NCI-H510A (cell line): Measurements from ENCODE around the gene JAM3.

Source experiments
- DNase-seq: peaks from one replicate; lab custom pipeline; 2025; lab: John Stamatoyannopoulos, UW

JAM3 gene

GRCh38 chr11:134068829-134069425, at the start of gene JAM3:
JAM3 (plus strand) TSS chr11:134069072; CDS start chr11:134069084, 12 bp downstream.
- peak; percentile 88 for DNase-seq

GRCh38 chr11:134019500-134019899, 49.4 kb upstream of the JAM3 start:
- DNase-seq, result peak; percentile 17

- DNase-seq, result no peak
These were observed 48.3 kb upstream of the JAM3 start for GRCh38 chr11:134020598-134020997.

DNA sequence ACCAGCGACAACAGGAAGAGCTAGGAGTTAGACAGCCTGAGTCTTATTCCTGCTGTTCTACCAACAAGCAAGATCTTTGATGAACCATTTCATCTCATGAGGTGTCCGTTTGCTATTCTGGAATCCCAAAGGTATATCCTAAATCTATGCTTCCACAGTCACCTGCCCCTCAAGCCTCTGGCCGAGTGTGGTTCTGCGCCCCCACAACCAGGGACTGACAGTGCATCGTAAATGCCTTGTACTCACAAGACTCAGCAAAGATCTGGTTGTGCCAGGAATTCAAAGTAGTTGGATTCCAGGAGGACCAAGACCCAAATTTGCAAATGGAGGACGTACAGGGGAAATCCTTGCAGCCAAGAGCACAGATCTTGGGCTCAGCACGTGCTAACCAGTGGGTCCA, 47.5 kb upstream of the JAM3 start:
- DNase-seq, result no peak

GRCh38 chr11:134022748-134023147, 46.1 kb upstream of the JAM3 start:
- no peak for DNase-seq

DNA sequence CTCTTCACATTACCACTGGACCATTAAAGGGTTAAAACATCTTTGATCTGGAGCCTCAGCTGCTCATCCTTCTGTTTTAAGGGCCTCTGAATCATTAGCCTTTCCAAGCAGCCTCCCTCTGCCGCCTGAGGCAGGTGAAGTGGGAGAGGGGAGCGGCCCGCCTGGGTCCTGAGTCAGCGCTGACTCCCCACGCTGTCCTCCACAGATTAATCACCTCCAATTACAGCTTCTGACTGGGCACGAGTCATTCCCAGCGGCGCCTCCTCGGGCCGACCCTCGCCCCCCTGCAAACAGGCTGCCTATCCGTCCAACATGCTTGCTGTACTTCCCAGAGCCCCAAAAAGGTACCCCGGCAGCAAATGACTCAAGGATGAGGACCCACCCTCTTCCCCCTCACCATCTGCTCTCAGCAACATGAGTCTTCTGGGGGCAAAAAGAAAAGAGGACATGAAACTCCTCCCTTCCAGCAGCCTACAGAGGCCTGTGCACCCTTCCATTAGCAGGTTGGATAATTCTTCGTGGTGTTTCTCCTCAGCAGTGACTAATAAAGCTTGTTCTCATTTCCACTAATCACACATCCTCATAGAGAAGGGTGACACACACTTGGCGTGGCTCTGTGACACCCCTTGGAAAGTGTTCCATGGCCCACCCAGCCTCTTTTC, 44.3 kb upstream of the JAM3 start:
- no peak for DNase-seq

GRCh38 chr11:134025082-134025429, 43.8 kb upstream of the JAM3 start:
- DNase-seq, result no peak

DNA sequence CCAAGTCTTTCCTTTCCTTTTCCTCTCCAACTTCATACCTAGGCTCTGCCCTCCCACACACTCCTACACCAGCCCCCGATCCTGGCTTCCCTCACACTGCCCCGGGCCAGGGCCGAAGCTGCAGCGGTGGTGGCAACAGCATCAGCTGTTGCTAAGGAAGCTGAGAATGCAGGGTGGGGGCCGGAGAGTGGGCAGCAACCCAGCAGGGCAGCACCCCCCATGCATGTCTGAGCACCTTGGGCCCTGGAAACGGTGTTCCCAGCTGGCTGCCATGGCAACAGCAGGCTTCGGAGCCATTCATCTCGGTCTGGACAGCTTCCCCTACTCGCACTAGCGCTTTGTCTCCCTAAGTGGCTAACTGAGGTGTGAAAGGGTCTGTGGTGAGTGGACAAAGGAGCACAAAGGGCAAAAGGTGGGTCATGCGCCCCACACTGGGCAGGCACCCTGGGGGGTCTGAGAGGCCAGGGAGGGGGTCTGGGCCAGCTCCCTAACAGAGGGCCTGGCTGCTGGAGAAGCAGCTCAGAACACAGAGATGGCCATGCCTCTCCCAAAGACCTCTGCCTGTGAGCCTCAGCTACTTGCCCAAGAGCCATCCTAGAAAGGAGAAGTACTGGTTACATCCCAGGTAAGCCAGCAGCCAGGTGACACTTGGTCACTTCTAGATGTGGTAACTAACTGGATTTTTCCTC, 42.1 kb upstream of the JAM3 start:
- no peak for DNase-seq

GRCh38 chr11:134027671-134028070, 41.2 kb upstream of the JAM3 start:
- DNase-seq, result no peak

GRCh38 chr11:134028368-134028920, 40.4 kb upstream of the JAM3 start:
- DNase-seq, result no peak

DNA sequence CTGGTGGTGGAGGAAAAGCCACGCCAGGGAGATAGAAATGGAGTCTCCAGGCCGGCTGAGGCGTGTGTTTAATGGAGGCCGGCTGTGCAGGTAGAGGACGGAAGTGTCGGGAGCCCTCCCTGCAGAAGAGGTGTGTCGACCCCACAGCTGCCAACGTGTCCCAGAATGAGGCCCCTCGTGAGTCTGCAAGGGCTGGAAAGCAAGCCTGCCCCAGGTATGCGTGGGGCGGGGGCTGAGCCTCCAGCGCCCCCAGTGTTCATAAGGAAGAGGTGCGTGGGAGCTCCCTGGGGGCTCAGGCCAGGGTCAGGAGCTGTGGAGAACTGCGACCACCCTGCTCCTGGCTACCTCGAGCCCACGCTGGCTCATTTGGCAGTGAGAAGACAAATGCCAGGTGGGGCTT, 38.0 kb upstream of the JAM3 start:
- no peak for DNase-seq

GRCh38 chr11:134032043-134032442, 36.8 kb upstream of the JAM3 start:
- DNase-seq, result no peak

DNA sequence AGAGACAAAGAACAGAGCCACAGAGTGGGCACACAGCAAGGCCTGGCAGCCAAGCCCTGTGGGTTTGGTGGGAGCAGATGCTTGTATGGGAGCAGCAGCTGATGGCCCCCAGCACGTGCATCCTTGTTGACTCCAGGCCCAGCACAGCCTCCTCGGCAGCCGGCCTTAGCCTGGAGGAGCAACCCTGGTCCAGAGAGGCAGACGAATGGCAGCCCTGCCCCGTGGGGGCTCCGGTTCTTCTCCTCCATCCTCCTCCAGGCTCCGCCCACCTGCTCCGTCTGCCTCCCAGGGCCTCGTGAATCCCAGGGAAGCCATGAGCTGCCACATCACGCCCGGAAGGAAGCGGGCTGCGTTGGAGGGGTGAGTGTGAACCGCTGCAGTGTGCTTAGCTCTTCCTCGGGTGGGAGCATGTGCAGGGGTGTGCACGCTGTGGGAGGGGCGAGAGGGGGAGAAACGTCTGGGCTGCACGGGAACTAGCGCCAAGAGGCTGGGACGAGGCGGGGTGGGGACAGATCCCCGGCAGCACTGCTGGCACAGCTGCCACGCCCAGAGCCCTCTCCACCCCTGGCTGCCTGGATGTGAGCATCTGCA, 36.3 kb upstream of the JAM3 start:
- DNase-seq, result no peak

GRCh38 chr11:134033276-134033675, 35.6 kb upstream of the JAM3 start:
- no peak for DNase-seq

DNA sequence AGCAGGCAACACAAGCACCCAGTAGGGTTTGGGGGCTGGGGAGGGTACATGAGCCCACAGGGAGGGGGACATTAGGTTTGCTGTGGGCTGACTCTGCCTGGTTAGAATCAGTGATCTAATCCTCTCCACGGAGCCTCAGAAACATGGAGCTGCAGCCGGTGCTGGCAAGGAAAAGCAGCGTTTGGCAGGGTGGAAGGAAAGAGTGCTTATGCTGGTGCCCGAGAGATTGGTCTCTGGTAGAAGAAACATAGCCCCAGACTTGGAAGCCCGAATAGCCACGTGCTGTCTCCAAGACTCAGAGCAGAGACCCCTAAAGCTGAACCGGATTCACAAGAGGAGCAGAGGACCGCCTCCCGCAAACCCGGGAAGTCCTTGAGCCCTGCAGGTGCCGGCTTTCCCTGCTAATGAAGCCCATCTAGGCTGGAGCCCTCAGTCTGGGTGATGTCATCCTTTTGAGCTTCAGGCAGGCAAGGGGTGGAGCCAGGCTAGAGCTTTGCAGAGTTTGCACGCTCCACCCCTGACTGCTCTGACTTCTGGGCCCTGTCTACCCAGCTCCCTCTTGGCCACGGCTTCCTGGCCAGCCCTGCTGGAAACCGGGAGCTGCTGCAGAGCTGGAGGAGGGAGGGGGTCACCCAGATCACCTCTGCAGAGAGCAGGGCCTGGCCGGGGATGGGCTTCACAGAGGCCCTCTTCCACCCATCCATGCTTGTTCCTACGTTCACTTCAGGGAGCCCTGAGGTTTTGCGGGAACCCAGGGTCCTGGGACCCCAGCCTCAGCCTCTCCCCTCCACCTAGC, 35.0 kb upstream of the JAM3 start:
- peak; percentile 97 for DNase-seq

- DNase-seq, result no peak
These were observed 34.1 kb upstream of the JAM3 start for GRCh38 chr11:134034496-134035381.

DNA sequence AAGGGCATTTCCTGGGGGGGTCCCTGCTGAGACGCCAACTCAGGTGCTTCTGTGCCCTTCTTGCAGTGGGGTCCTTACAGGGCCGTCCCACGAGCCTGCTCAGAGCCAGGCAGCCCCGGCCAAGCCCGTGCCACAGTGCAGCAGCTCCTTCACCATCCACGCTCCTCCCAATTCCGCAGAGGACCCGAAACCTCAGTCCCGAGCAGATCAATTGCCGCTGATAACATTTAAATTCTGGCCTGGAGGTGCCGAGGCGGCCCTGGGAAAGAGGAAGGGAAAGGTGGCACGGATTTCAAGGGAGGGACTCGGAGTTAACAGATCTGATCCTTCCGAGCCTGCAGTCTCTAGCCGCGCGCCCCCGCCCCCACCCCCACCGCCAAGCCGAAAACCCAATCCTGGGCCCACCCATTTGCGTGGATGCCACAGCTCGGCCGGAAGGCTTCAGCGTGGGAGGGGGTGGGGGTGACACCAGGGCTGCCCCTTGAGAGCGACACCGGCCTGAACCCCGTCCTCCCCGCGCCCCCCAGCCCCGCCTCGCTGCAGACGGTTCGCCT, 32.3 kb upstream of the JAM3 start:
- DNase-seq, result no peak

DNA sequence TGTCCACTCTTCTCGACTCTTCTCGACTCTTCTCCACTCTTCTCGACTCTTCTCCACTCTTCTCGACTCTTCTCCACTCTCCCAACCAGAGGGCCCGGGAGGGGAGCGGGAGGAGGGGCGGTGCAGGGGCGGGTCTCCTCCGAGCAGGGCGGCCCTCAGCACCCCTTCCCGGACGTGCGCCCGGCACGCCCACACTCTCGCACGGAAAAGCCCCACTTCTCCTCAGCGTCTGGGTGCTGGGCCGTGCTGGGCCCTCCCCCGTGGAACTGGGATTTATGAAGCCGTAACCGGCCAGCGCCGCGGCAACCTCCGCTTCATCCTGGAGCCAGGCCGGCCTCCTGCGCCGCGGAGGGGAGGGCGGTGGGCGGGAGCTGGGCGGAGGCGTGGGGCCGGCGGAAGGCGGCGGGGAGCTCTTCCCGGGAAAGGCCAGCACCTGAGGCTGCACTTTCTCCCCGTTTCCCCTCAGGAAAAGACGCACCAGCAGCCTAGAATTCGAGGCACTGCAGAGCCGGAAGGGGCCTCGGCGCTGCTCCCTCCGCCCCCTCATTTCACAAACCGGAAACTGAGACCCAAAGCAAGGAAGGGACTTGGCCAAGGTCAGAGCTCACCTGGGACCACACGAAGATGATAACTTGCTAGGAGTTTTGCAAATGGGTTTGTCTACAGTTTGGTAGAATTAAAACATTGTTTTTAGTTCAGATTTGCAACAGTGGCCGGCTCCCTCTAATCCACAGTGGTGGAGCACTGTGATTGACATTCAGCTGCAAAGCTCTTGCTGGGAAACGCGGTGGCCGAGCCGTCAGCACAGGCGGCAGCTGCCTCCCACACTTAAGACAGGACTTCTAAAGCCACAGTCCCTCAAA, 31.6 kb upstream of the JAM3 start:
- DNase-seq, result peak; percentile 66

DNA sequence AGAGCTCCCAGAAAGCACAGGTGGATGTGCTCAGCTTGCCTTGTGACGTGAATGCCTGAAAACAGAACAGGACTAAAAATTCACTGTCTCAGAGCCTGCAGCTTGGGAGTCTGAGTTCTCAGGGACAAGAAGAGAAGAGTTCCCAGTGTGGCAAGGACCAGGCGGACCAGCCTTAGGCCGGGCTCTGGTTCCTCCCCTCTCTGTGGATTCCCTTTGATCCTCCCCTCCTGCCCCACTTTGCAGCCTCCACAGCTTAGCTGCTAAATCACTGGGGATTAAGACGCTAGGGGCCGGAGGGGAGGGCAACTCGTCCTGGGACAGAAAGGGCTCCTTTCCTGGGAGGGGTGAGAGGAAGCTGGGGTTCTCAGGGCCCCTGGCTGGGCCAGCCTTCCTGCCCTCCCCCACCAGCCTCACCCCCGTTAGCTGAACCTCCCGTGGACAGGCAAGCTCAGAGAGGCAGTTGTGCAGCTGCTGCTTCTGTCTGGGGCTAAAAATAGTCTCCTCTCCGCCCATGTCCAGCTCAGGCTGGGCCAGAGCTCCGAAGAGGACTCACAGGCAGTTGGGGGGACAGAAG, 29.9 kb upstream of the JAM3 start:
- no peak for DNase-seq
